Stimulated activated naive B cell treated with anti-CD40 and anti-IgM and Interleukin-4, amounts not matched to agents 10 μg/mL and 1 μg/mL and 100 μg/mL, for 72 hours (primary cell): ENCODE results near the gene PLCB1.

Experiments used
- ATAC-seq, 2 donors: fragments of 150-1000 bp; cut with Tn5 transposase; replicated peaks; 2 replicates each; pipeline ENCODE4 v1.10.0; 2021; ENCODE audit warnings: moderate library complexity in 1 of 2
- DNase-seq: peaks from one replicate; pipeline ENCODE4 v3.0.0; 2021
- H3K27ac Mint-ChIP-seq: one replicate; pipeline ENCODE4 v1.8.0; 2022; ENCODE audit warnings: mild to moderate bottlenecking, mixed read lengths
- H3K27me3 Mint-ChIP-seq, 2 donors: one replicate each; pipeline ENCODE4 v1.8.0; 2022; ENCODE audit warnings: mixed read lengths in 2 of 2
- H3K36me3 Mint-ChIP-seq, 2 donors: one replicate each; pipeline ENCODE4 v1.8.0; 2022; ENCODE audit warnings: mixed read lengths in 2 of 2, mild to moderate bottlenecking in 1 of 2
- H3K4me1 Mint-ChIP-seq, 2 donors: one replicate each; pipeline ENCODE4 v1.8.0; 2022; ENCODE audit warnings: mixed read lengths in 2 of 2, mild to moderate bottlenecking in 1 of 2
- H3K4me3 Mint-ChIP-seq, 2 donors: one replicate each; pipeline ENCODE4 v1.8.0; 2022; ENCODE audit warnings: mild to moderate bottlenecking in 2 of 2, mixed read lengths in 2 of 2, moderate library complexity in 1 of 2
- H3K9me3 Mint-ChIP-seq, 2 donors: one replicate each; pipeline ENCODE4 v1.8.0; 2022; ENCODE audit warnings: mixed read lengths in 2 of 2, mild to moderate bottlenecking in 1 of 2

PLCB1 gene

DNA sequence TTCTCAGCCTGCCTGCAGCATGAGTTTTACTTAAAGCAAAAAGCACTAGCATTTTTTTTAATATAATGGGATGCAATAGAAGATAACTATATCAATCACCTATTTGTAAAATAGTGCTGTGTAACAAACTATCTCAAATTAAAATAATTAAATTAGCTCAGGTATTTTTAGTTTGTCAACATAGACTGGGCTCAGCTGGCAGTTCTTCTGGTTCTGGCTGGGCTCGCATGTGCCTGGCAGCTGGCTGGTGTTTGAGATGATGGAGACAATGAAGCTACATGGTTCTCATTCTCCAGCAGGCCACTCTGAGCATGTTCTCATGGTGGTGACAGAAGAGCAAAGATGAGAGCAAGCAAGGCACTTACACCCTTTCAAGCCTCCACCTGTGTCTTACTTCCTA lies 181.0 kb downstream of the PLCB1 start:
- no peak overlapping the region for H3K27ac Mint-ChIP-seq
- DNase-seq = no peak
- H3K9me3 Mint-ChIP-seq = no peaks in the 10 kb centered on the region
- H3K27me3 Mint-ChIP-seq = no peaks in the 10 kb centered on the region
- no peak overlapping the region for H3K4me3 Mint-ChIP-seq
- H3K36me3 Mint-ChIP-seq = no peaks in the 10 kb centered on the region
- H3K4me1 Mint-ChIP-seq = no peaks in the 10 kb centered on the region
- ATAC-seq = no peak

- Mint-ChIP-seq H3K9me3 (no peaks in the 10 kb centered on the region), H3K27ac (no peak overlapping the region), H3K27me3 (no peaks in the 10 kb centered on the region), H3K36me3 (no peaks in the 10 kb centered on the region), H3K4me1 (no peaks in the 10 kb centered on the region), H3K4me3 (no peak overlapping the region)
- DNase-seq (no peak), ATAC-seq (no peak)
These were observed 183.8 kb downstream of the PLCB1 start for GRCh38 chr20:8315639-8316573.

DNA sequence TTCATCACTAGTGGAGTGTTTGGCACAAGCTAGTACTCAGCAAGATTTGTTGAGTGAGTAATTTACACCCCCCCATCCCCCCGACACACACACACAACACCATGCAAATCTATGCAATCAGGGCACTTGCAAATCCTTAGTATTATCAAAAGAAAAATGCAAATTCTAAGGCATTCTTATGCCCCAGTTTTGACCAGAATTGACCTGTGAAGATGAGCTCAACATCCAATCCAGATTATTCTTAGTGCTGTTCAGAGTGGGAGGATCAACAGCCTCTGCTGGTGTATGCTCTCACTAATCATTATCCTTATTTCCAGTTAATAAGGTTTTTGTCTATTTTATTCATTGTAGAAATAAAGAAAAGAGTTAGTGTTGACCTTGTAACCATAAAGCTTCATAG lies 185.4 kb downstream of the PLCB1 start:
- ATAC-seq = no peak

GRCh38 chr20:8318965-8319625 lies 187.0 kb downstream of the PLCB1 start:
- Mint-ChIP-seq H3K9me3 (no peaks in the 10 kb centered on the region), H3K27me3 (no peaks in the 10 kb centered on the region), H3K4me1 (no peaks in the 10 kb centered on the region), H3K36me3 (no peaks in the 10 kb centered on the region), H3K4me3 (no peak overlapping the region), H3K27ac (no peak overlapping the region)
- no peak for ATAC-seq
- DNase-seq = no peak

More for the DNA sequence above, 185.4 kb downstream of the PLCB1 start:
- no peak overlapping the region for H3K27ac Mint-ChIP-seq
- H3K9me3 Mint-ChIP-seq = no peaks in the 10 kb centered on the region
- H3K4me3 Mint-ChIP-seq = no peak overlapping the region
- H3K27me3 Mint-ChIP-seq = no peaks in the 10 kb centered on the region
- no peak for DNase-seq
- no peaks in the 10 kb centered on the region for H3K4me1 Mint-ChIP-seq
- H3K36me3 Mint-ChIP-seq = no peaks in the 10 kb centered on the region

DNA sequence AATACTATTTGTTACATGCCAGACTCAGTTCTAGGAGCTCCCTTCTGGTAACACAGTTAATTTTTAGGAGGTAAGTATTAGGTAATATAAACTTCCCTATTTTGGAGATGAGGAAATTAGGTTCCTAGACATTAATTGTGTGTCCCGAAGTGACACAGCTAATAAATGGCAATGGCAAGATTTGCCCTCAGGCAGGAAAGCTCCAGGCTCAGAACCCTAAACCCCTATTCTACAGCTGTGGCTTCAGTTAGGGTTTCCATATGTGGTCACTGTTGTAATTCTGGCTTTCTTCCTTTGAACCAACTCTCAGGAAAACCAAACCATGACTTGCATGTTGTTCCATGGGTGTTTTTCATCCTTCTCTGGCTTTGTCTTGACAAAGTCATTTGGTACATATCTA lies 188.2 kb downstream of the PLCB1 start:
- no peak overlapping the region for H3K4me3 Mint-ChIP-seq
- no peaks in the 10 kb centered on the region for H3K9me3 Mint-ChIP-seq
- ATAC-seq (no peak), DNase-seq (no peak)
- H3K36me3 Mint-ChIP-seq = no peaks in the 10 kb centered on the region
- H3K4me1 Mint-ChIP-seq = no peaks in the 10 kb centered on the region
- no peaks in the 10 kb centered on the region for H3K27me3 Mint-ChIP-seq
- H3K27ac Mint-ChIP-seq = no peak overlapping the region

DNA sequence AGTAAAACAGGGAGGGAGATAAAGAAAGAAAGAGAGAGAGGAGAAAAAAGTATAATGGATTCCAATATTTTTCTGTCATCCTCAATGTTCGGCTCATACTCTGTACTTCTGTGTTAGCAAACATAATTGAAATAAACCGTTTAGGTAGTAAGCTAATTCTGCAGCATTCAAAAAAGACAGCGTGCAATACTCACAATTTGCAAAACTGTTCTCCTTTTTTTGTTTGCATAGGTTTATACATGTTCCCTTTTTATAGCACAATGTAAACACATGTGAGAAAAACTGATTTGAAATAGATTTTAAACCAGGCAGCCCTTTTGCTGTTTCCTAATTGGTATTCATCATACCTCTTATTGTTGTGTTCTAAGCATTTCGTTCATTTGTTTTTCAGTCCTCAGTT lies 188.9 kb downstream of the PLCB1 start:
- DNase-seq = no peak
- no peak overlapping the region for H3K4me3 Mint-ChIP-seq
- H3K36me3 Mint-ChIP-seq = no peaks in the 10 kb centered on the region
- H3K27me3 Mint-ChIP-seq = no peaks in the 10 kb centered on the region
- no peak overlapping the region for H3K27ac Mint-ChIP-seq
- H3K4me1 Mint-ChIP-seq = no peaks in the 10 kb centered on the region
- no peaks in the 10 kb centered on the region for H3K9me3 Mint-ChIP-seq
- ATAC-seq = no peak

- Mint-ChIP-seq H3K27me3 (no peaks in the 10 kb centered on the region), H3K4me1 (no peaks in the 10 kb centered on the region), H3K36me3 (peaks cover 0 to 2% of the 10 kb centered on the region in 2 donors), H3K4me3 (no peak overlapping the region), H3K27ac (no peak overlapping the region), H3K9me3 (peaks cover 0 to 2% of the 10 kb centered on the region in 2 donors)
- no peak for ATAC-seq
- no peak for DNase-seq
These were observed 190.7 kb downstream of the PLCB1 start for GRCh38 chr20:8322662-8323217.

- ATAC-seq (no peak), DNase-seq (no peak)
- no peaks in the 10 kb centered on the region for H3K27me3 Mint-ChIP-seq
- H3K9me3 Mint-ChIP-seq = peaks cover 0 to 2% of the 10 kb centered on the region in 2 donors
- no peaks in the 10 kb centered on the region for H3K4me1 Mint-ChIP-seq
- no peak overlapping the region for H3K27ac Mint-ChIP-seq
- H3K4me3 Mint-ChIP-seq = no peak overlapping the region
- peaks cover 0 to 2% of the 10 kb centered on the region in 2 donors for H3K36me3 Mint-ChIP-seq
These were observed 194.1 kb downstream of the PLCB1 start for GRCh38 chr20:8326191-8326590.

- Mint-ChIP-seq H3K4me3 (no peak overlapping the region), H3K9me3 (peaks cover 0 to 2% of the 10 kb centered on the region in 2 donors), H3K27ac (no peak overlapping the region), H3K4me1 (no peaks in the 10 kb centered on the region), H3K27me3 (no peaks in the 10 kb centered on the region), H3K36me3 (peaks cover 0 to 2% of the 10 kb centered on the region in 2 donors)
- ATAC-seq (no peak), DNase-seq (no peak)
These were observed 194.8 kb downstream of the PLCB1 start for GRCh38 chr20:8326899-8327298.

DNA sequence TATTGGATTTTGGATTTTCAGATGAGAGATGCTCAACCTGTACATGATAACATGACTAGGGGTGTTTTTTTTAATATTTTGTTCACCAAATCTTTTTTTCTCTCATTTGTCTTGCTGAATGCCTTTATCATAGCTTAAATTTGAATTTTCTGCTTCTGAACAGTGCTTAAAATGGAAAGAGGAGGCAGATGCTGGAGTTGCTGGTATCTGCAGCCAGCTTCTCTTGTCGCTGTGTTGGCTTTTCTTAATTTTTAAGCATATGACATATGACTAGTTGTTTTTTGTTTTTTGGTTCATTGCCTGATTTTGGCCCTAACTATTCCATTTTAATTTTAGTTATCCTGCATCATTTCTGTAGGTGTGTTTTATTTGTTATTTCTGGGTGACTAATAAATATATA lies 196.1 kb downstream of the PLCB1 start:
- Mint-ChIP-seq H3K4me3 (no peak overlapping the region), H3K4me1 (no peaks in the 10 kb centered on the region), H3K36me3 (peaks cover 0 to 2% of the 10 kb centered on the region in 2 donors), H3K9me3 (peaks cover 0 to 2% of the 10 kb centered on the region in 2 donors), H3K27ac (no peak overlapping the region), H3K27me3 (no peaks in the 10 kb centered on the region)
- ATAC-seq (no peak), DNase-seq (no peak)

DNA sequence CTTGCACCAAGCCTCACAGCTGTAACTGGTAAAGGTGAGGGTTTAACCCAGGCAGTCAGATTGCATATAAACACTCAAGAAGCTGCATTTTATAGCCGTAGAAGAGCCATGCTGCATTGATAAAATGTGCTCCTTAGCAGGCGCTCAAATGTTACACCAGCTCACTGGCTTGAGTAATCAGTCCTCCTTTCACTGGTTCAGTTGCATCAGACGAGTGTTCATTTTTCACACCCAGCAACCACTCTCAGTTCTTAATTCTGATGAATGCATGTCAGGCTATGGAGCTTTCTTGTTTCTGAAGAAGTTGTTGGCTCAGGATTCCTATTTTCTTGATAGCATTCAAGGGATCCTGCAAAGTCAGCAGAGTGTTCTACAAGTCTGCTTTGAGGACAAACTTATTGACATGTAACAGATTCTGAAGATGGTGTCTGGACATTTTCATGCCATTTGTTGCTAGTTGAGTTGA lies 198.3 kb downstream of the PLCB1 start:
- DNase-seq = no peak
- Mint-ChIP-seq H3K4me1 (no peaks in the 10 kb centered on the region), H3K27ac (no peak overlapping the region), H3K4me3 (no peak overlapping the region), H3K36me3 (peaks cover 0 to 2% of the 10 kb centered on the region in 2 donors), H3K9me3 (peaks cover 0 to 2% of the 10 kb centered on the region in 2 donors), H3K27me3 (no peaks in the 10 kb centered on the region)
- ATAC-seq = no peak

DNA sequence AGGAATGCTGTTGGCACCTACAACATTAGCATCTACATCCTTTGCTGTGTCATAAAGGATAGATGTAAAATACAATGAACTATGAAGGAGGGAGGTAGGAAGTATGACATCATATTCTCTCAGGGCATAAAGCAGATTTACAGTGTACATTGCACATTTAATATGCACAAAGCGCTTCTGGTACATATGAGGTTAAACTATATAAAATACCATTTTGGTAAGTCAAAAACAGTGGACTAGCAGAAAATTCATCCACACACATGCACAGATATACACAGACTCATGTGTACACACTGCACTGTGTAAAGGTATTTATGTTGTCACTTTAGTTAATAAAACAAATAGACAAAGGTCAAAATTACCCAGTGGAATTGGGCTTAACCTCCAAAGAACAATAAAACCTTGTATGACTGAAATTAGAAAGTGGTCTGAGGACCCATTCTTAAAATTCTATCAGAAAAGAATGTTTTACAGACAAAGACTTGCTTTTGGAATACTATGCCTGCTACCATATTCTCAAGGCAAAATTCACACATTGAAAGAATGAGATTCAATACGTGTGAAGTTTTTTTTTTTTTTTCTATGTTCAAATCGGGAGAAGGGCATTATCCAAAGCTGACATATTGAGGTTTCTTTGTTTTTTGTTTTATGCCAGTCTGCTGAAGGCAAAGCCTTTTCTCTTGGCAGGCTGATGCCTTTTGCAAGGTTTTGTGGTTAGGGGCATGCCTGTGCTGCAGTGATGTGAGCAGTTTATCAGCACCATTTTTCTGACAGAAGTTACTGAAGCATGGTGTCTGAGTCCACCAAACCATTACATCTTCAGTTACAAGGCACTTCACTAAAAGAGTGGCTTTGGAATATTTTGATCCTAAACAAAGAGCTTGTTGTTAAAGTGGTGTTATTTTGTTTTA lies 199.0 kb downstream of the PLCB1 start:
- Mint-ChIP-seq H3K9me3 (peaks cover 2 to 4% of the 10 kb centered on the region in 2 donors), H3K36me3 (peaks cover 0 to 2% of the 10 kb centered on the region in 2 donors), H3K27me3 (no peaks in the 10 kb centered on the region), H3K4me3 (no peak overlapping the region), H3K4me1 (no peaks in the 10 kb centered on the region), H3K27ac (no peak overlapping the region)
- no peak for ATAC-seq
- DNase-seq = no peak

- H3K27me3 Mint-ChIP-seq = no peaks in the 10 kb centered on the region
These were observed 199.8 kb downstream of the PLCB1 start for GRCh38 chr20:8331740-8332412.

More at GRCh38 chr20:8331740-8332412, 199.8 kb downstream of the PLCB1 start:
- Mint-ChIP-seq H3K4me1 (no peaks in the 10 kb centered on the region), H3K36me3 (peaks cover 0 to 2% of the 10 kb centered on the region in 2 donors), H3K4me3 (no peak overlapping the region), H3K9me3 (peaks cover 2 to 4% of the 10 kb centered on the region in 2 donors), H3K27ac (no peak overlapping the region)
- DNase-seq (no peak), ATAC-seq (no peak)
